ENCODE data around the gene COL6A1. TPM values are rescaled to one million over a fixed set of nuclear protein-coding genes. Genes with fewer than 3 reads are reported as not detected.

Gene COL6A1
- total and polyA plus RNA-seq, 2 donors (not counting 3 experiments of a cell fraction or from before 2014, with no cell fraction given): 30.1 to 42.4 TPM

DNA sequence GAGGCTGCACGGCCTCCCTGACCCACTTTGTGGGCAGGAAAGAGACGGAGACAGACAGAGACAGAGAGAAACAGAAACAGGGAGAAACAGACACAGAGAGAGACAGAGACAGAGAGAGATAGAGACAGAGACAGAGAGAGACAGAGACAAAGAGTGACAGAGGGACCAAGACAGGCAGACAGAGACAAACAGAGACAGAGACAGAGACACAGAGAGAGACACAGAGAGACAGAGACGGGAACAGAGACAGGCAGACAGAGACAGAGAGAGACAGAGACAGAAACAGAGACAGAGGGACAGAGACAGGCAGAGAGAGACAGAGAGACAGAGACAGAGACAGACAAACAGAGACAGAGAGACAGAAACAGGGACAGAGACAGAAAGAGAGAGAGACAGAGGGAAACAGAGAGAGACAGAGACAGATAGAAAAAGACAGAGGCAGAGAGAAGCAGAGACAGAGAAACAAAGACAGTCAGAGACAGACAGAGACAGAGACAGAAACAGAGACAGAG, 3.1 kb downstream of the COL6A1 start:
- intact Hi-C loops (cut with micrococcal nuclease) (no loop called here), dilution Hi-C loops (cut with MboI; ENCODE audit: extremely low pct_ligation_motif_present, low sequenced_read_pairs) (no loop called here)
- no peak for FAIRE-seq
- no peak for TF ChIP-seq MYC (IDR thresholded peaks at IDR 0.05; ENCODE audit: low read depth, low read length)
- TF ChIP-seq, protein P1, sequence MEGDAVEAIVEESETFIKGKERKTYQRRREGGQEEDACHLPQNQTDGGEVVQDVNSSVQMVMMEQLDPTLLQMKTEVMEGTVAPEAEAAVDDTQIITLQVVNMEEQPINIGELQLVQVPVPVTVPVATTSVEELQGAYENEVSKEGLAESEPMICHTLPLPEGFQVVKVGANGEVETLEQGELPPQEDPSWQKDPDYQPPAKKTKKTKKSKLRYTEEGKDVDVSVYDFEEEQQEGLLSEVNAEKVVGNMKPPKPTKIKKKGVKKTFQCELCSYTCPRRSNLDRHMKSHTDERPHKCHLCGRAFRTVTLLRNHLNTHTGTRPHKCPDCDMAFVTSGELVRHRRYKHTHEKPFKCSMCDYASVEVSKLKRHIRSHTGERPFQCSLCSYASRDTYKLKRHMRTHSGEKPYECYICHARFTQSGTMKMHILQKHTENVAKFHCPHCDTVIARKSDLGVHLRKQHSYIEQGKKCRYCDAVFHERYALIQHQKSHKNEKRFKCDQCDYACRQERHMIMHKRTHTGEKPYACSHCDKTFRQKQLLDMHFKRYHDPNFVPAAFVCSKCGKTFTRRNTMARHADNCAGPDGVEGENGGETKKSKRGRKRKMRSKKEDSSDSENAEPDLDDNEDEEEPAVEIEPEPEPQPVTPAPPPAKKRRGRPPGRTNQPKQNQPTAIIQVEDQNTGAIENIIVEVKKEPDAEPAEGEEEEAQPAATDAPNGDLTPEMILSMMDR (IDR thresholded peaks at IDR 0.05; ENCODE audit: extremely low read depth in 1 of 2, insufficient read depth in 1 of 2, low read depth in 1 of 2, low read length in 2 of 2): no peak
- TF ChIP-seq, protein P2, sequence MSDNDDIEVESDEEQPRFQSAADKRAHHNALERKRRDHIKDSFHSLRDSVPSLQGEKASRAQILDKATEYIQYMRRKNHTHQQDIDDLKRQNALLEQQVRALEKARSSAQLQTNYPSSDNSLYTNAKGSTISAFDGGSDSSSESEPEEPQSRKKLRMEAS (IDR thresholded peaks at IDR 0.05; ENCODE audit: insufficient read depth, insufficient read length): no peak
- TF ChIP-seq FOS (IDR thresholded peaks at IDR 0.05; ENCODE audit: borderline replicate concordance, insufficient read depth, low read length): no peak
- TF ChIP-seq POLR2AphosphoS5 (IDR thresholded peaks at IDR 0.05; ENCODE audit: insufficient read depth, low read depth, low read length): no peak
- no peak for TF ChIP-seq GATA2 (IDR thresholded peaks at IDR 0.05; ENCODE audit: insufficient read depth, insufficient read length, low read depth, low read length)
- TF ChIP-seq POLR2A (IDR thresholded peaks at IDR 0.05; ENCODE audit: low read depth, low read length): no peak
- no peak for TF ChIP-seq EZH2 (IDR thresholded peaks at IDR 0.05; ENCODE audit: borderline replicate concordance, low read depth, low read length, severe bottlenecking)
- no peak for TF ChIP-seq JUN (IDR thresholded peaks at IDR 0.05; ENCODE audit: borderline replicate concordance, insufficient read depth, insufficient read length, low read depth)
- H3K27me3 ChIP-seq (ENCODE audit: control insufficient read depth in 2 of 2, insufficient read depth in 2 of 2, low read length in 2 of 2): peaks cover 0 to 3% of the 10 kb centered on the region in 2 experiments
- no peak overlapping the region for H3K9ac ChIP-seq (replicated peaks; ENCODE audit: extremely low read depth, insufficient read depth, low read length)
- peaks cover 9% of the 10 kb centered on the region for H3K4me1 ChIP-seq (ENCODE audit: control insufficient read depth, extremely low read depth, insufficient read depth, low read length)
- no peak overlapping the region for H3K27ac ChIP-seq (ENCODE audit: insufficient read depth, low read depth, low read length)
- H3K9me3 ChIP-seq (replicated peaks; ENCODE audit: control insufficient read depth, insufficient read depth, low read length): no peaks in the 10 kb centered on the region
- DNase-seq (ENCODE audit: low read depth, low spot score): no peak
- H3K9me1 ChIP-seq (replicated peaks; ENCODE audit: control insufficient read depth, extremely low read depth, insufficient read depth, low read length): no peaks in the 10 kb centered on the region
- ChIA-PET CTCF (no interaction called here), POLR2A (no interaction called here)
- H2AFZ ChIP-seq (ENCODE audit: low read depth, low read length): no peak overlapping the region
- H4K20me1 ChIP-seq (replicated peaks; ENCODE audit: control insufficient read depth, extremely low read depth, insufficient read depth, low read length): no peaks in the 10 kb centered on the region
- BruUV-seq (replicated peaks): no TSS peak
- H3K4me3 ChIP-seq (replicated peaks in 1 of 3; ENCODE audit: insufficient read depth in 1 of 3, low read depth in 1 of 3, low read length in 3 of 3): no peak overlapping the region
- no peak overlapping the region for H3K4me2 ChIP-seq (ENCODE audit: insufficient read depth, low read length)
- H3K36me3 ChIP-seq (ENCODE audit: control insufficient read depth in 2 of 2, extremely low read depth in 1 of 2, insufficient read depth in 2 of 2, low read length in 2 of 2): no peaks in the 10 kb centered on the region
- H3K79me2 ChIP-seq (ENCODE audit: control insufficient read depth, insufficient read depth, low read length): no peaks in the 10 kb centered on the region

Data from endothelial cell of umbilical vein (primary cell).